Stromal cell of bone marrow (primary cell): ENCODE measurements around the gene SCAMP3.
"Not testable (repeated sequence)": the region's sequence is repeated elsewhere in the genome, so short reads cannot be mapped to it uniquely, and the experiment has no call there.

Experiments
- DNase-seq: peaks from one replicate; pipeline ENCODE4 v3.0.0-alpha.2; 2012; ENCODE audit warnings: low read depth

The SCAMP3 gene

DNA sequence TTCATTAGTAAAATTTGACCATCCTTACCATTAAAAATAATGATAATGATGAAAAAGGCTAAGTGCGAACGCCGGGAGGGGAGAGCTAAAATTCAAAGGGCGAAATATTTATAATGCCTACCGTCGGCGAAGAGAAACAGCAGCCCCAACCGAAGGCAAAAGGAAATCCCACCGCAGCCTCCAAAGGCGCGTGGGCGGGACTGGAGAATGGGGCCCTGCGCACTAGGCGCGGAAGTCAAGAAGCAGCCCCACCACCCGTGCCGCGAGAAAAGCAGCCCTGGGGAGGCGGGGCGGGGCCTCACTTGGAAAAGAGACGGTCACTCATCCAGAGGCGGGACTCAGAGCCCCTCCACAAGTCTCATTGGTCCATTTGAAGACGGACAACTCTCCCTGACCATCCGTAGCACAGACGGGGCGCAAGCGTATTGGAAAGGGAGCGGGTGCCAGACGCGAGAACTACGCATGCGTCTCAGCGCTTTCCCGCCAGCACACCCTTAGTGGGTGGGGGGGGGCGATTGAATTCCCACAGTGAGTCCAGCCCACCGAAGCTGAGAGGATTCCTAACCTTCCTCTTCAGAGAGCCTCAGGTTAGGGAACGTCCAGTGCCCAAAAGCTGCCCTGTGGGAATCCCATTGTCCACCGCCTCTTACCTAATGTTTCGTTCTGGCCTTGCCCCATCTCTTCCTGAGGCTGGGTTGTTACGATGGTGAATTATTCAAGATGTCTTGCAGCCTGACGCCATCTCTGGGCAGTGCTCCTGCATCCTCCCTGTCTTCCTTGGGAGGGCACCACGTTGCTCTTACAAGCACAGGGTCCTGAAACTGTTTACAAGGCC lies 34.7 kb downstream of the SCAMP3 start:
- DNase-seq: peak; percentile 98

DNA sequence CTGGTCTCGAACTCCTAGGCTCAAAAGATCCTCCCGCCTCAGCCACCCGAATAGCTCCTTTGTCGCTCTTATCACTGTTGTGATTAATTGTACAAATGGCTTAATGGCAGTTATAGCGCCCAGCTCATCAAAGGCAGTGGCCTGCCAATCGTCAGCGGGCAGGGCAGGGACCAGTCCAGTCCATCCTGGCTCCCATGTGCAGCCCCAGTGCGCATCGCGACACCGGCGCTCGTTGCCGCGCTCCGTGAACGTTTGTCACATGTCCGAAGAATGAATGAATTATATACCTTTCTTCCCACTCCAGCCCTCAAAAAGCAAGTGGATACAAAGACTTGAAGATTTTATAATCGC lies 35.3 kb downstream of the SCAMP3 start:
- peak; percentile 13 for DNase-seq

DNA sequence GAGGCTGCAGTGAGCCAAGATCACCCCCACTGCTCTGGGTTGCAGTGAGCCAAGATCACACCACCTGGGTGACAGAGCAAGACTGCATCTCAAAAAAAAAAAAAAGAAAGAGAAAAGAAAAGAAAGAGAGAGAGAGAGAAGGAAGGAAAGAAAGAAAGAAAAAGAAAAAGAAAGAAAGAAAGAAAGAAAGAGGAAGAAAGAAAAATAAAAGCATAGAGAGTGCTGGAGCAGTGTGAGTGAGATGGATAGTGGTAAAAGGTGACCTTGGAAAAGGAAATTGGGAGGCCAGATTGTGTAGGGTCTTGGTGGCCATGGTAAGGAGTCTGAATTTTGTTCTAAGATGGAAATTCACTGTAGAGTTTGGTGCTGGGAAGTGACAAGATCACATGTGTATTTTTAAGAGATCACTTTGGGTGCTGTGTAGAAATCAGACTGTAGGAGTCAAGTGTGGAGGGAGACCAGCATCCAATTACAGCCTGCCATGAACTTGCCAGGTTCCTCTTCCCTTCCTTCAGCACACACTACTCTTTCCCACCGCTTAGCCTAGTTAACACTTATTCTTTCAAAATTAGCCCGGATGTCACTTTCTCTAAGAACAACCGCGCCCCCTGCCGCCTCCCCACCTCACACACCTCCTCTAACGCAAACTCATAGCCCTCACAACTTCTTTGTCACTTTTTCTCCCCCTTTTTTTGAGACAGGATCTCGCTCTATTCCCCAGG lies 35.8 kb downstream of the SCAMP3 start:
- DNase-seq: peak; percentile 57

DNA sequence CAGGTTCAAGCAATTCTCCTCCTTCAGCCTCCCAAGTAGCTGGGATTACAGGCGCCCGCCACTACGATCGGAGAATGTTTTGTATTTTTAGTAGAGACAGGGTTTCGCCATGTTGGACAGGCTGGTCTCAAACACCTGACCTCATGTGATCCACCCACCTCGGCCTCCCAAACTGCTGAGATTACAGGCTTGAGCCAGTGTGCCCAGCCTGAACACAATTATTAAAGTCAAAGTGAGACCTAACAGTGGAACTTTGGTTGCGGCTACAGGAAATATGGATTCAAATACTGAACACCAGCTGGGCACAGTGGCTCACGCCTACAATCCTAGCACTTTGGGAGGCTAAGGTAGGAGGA lies 36.8 kb downstream of the SCAMP3 start:
- not testable (repeated sequence) for DNase-seq

DNA sequence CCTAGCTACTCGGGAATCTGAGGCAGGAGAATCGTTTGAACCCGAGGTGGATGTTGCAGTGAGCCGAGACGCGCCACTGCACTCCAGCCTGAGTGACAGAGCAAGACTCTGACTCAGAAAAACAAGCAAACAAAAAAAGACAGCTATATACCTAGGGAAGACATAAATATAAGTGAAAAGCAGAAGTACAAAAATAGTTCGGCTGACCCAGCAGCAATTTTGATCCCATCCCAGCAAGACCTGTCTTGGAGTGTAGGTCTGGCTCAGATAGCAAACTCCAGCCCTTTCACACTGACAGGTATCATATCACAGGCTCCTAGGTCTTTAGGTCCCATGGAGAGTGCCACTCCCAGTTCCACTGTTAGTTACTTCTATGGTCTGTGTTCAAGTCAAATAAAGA lies 39.1 kb downstream of the SCAMP3 start:
- no peak for DNase-seq

DNA sequence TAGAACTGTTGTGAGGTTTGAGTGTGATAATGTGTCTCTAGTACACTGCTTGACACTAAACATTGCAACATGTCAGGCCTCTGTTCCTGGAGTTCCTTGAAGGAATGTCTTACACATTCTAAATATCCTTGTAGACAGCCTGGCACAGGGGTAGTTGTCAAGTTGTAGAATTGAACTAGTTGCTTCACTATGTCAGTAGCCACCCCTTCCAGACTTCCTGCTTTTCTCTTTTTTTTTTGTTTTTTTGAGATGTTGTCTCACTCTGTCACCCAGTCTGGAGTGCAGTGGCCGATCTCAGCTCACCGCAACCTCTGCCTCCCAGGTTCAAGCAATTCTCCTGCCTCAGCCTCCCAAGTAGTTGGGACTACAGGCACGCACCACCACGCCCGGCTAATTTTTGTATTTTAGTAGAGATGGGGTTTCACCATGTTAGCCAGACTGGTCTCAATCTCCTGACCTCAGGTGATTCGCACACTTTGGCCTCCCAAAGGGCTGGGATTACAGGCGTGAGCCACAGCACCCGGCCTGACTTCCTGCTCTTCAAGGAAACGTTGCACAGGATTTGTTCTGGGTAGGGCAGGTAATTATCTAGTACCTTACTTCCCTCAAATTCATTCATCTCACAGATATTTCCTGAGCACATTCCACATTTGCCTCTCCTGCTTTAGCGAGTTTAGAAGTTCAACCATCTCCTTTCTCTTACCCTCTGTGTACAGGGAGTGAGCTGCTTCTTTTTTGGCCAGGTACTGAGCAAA lies 41.8 kb downstream of the SCAMP3 start:
- not testable (repeated sequence) for DNase-seq

DNA sequence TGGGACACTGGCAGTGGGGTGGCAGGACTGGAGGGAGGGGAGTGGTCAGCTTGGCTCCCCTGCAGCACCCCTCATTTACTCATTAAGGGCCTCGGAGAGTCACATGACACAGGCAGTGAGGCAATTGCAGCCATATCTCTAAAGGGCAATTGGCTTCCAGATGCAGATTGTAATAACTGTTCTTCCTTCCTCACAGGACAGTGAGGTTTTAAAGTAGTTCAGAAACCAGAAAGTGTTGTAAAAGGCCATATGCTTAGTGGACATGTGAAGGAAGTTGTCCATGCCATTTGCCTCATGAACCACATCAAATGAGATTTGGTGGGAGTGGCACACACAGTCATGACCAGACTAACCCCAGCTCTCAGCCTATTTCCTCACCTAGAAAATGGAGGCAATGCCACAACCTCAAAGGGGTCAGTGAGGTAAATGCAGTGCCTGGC lies 42.5 kb downstream of the SCAMP3 start:
- DNase-seq: no peak

DNA sequence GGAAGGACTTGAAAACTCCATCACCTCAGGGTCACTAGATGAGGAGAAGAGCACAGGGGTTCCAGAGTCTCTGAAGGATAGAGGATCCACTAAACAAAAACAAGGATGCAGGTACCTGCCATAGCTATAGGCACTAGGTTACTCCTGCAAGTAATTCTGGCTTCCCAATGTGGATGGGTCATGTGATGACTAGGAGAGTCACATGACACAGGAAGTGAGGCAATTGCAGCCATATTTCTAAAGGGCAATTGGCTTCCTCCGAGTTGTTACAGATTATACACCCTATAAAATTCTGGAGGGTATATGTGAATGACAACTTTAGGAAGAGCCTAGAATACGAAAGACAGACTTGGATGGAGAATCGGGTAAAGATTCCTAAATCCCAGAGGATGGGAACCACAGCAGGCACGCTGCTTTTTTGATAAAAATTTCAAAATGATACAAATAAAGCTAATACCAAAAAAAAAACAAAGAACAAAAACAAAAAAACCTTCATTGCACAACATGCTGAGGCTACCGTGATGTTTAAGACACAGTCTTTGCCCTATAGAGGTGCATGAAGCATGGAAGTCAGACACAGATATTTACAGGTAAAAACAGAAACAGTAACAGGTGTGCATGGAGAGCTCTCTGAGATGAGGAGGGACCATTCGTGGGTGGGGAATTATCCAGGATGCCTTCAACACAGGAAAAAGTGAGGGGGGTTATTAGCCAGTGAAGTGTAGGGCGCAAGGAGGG lies 43.1 kb downstream of the SCAMP3 start:
- peak; percentile 48 for DNase-seq

DNA sequence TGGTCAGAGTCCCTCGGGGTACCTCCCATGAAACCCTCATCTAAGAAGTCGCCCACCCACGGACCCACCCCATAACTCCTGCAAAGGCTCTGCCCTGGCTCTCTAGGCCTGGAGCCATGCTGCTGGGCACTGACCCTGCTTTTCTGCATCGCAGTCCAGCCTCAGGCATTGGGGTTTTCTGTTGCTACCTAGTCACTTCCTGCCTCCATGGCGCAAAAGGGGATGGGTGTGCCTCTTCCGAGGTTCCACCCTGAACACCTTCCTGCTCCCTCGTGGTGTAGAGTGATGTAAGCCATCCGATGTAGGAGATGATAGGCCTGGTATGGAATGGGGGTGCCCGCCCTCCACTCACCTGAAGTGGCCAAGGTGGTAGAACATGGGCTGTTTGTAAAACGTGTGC lies 47.5 kb downstream of the SCAMP3 start:
- DNase-seq: not testable (repeated sequence)

DNA sequence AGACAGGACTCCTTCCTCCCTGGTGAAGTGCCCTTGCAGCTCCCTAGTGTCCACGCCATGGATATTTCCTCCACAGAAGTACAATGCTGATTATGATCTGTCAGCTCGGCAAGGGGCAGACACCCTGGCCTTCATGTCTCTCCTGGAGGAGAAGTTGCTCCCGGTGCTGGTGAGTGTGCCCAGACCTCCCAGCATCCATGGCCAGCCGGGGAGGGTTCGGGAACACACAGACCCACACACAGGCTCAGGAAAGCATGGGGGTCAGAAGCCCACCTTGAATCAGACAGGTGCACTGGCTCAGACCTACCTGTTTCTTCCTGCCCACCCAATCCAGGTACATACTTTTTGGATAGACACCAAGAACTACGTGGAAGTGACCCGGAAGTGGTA lies 50.1 kb downstream of the SCAMP3 start:
- not testable (repeated sequence) for DNase-seq

DNA sequence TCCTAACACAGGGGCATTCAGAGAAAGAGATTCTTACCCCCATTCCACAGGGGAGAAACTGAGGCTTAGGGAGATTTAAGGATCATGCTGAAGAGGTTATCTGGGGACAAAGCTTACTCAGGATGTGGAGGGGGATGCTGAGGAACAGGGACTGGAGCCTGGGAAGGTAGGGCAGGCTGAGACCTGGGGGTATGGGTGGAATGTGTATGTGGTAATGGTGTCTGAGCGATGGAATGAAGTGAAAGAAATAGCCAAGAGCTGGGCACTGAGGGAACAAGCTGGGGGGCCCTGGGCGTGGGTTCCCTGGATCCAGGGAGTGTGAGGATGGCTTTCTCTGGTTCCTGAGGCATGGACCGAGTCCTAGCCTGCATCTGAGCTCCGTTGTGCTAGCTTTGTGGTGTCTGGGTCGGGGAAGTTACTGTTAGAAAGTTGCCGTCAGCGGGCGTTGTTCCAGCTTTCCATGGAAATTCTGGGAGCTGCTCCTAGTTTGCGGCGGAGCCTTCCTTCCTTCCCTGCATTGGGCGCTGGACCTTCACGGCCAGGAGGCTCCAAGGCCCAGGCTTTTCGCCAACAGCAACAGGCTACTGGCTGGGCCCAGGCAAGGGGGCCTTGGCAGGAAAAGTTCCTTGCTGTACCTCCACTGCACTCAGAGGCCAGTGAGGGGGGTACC lies 50.6 kb downstream of the SCAMP3 start:
- not testable (repeated sequence) for DNase-seq

DNA sequence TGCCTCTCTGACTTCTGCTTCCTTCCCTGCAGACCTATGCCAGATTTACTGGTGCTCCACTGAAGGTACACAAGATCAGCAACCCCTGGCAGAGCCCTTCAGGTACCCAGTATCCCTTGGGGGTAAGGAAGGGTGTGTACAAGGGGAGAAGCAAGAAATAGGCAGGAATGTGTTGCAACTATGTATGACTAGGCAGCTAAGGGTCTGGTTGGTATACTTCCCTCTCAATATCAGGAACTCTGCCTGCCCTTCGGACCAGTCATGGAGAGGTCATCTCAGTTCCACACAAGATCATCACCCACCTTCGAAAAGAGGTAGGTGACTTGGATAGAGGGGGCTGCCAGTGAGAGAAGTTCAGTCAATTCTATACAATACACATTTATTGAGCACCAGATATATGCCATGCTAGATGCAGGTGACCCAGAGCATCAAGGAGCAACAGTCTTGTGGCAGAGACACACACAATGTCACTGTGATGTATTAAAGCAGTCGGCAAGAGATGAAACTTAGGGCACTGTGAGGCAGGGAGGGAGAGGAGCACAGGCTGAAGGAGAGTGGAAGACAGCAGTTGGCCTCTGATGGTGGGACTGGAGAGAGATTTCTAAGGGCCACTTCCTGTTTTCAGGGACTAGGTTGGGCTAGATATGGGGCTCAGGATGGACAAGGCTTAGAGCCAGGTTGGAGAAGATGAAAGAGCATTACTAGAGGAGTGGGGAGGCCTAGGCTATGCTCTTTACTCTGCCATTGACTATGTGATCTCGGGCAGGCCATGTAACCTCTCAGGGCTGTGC lies 51.7 kb downstream of the SCAMP3 start:
- no peak for DNase-seq

DNA sequence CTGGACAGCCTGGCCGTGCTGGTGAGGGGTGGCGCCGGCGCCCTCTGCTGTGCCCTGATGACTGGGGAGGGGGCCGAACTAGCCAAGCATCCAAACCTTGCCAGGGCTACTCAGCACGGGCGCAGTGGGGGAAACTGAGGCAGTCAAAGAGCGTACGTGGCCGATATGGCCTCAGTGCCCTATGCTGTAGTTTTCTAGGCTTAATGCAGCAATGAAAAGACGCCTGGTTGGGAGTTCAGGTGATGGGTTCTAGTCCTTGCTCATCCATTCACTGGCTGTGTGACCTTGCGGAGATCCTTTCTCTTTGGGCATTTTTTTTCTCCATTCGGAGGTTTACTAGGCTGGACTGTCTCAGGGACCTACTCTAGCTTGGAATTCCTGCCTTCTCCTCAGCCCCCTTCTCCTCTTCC lies 52.8 kb downstream of the SCAMP3 start:
- no peak for DNase-seq

DNA sequence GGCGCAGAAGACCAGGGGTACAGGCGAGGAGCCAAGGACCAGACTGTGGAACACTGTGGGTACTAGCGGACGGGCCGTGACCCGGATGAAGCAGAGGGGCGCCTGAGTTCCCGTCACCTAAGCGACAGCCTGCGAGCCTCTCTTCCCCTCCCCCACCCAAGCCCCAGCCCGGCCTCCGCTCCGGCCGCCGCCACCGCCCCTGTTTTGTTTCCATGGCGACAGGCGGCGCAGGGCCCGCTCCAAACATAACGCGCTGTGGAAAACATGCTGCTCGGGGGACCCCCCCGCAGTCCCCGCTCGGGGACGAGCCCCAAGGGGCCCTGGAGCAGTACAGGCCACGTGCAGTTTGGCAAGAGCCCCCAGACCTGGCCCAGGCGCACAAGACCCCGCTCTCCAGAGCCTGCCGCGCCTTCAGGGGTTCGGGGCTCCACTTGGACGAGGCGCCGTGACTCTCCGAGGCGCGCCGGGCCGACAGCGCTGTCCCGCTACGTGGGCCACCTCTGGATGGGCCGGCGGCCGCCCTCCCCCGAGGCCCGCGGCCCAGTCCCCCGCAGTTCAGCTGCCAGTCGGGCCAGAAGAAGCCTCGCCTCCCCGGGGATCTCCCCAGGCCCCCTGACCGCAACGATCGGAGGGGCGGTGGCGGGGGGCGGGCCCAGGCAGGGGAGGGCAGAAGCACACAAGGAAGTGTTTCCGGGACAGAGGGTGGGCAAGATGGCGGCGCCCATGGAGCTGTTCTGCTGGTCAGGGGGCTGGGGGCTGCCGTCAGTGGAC lies 53.4 kb downstream of the SCAMP3 start, which contains the start of gene MTX1:
MTX1 (plus strand) TSS at position 155 of the 771 bp plus-strand sequence; CDS start at position 265, 110 bp downstream.
- DNase-seq: peak; percentile 87

DNA sequence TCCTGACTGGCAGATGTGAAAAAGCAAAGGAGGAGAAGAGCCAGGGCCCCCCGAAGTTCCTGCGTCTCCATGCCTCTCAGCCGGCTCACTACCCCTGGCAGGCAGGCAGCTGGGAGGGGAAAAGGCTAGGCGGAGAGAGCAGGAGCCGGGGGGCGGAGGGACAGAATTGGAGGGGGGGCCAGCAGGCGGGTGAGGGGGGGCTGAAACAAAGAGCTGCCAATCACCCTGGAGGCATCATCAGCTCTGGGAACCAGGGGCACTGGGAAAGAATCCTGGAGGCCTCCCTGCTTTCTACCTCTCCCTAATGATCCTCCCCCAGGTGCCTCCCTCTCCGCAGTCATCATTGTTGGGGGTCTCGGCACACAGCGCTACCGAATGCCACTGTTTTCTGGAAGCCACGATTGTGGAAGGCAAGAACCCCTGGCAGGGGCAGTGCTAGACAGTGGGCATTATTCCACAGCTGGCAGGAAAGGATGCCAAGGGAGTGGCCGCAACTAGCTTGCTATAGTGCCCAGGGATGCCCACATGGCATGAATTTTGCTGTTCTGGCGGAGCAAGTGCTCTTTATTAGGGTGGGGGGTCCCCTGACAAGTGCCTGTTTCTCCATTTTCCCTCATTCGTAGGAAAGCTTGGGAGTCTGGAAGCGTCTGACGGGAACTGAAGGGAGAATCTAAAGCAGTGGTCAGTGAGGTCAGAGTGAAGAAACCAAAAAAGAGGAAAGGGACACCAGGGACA lies 54.2 kb downstream of the SCAMP3 start, which contains the start of gene THBS3:
THBS3 (minus strand) TSS at position 92 of the 735 bp plus-strand sequence; CDS start at position 71, 21 bp downstream.
- DNase-seq: peak; percentile 45

DNA sequence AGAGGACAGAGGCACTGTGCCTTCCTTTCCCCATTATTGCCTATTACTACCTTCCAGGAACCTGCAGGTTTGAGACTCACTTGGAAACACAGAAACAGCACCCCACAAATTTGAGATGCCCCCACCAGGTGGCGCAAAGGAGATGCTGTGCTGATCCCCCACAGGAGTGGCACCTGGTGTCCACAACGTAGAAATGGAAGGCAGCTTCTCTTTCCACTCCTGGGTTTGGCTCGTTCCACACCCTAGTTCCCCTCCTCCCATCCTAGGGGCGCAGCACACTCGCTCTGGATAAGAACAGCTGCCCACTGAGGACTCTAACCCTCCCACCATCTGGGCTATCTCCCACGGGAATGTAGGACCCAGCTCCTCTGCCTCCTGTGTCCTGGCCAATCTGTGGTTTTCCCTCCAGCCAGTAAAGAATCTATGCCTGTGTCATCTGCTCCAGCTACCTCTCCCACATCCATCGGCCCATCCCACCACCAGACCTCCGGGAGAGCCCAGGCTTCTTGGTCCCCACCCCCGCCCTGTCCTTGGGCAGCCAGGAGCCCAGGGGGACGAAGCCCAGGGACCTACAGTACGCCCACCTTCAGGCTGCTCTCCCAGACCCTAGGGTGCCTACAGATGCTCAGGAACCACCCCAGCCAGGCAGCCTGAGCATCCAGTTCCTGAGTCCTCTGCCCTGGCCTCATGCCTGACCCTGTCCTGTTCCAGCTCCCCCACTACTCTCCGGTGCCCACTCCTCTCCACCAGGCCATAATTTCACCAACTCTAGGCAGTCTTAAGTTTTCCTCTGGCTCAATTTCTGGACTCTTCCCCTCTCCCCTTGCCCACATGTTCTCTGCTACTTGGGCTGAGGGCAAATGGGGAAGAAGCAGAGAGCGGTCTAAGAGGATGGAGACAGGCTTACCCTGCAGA lies 55.0 kb downstream of the SCAMP3 start:
- peak; percentile 68 for DNase-seq
